ENCODE results near the gene STUM.

STUM gene

GRCh38 chr1:226558036-226558650, 9.6 kb downstream of the STUM start:
- Histone ChIP-seq H3K27me3 (ENCODE audit: control insufficient read depth in 1 of 2, insufficient read depth in 2 of 2, low read length in 2 of 2) (peaks cover 3 to 4% of the 10 kb centered on the region in 2 donors), H3K4me3 (ENCODE audit: low read depth in 1 of 2, low read length in 2 of 2) (no peak overlapping the region), H3K9me3 (ENCODE audit: control insufficient read depth in 1 of 2, low read length in 2 of 2) (no peaks in the 10 kb centered on the region), H3K9ac (ENCODE audit: low read depth in 1 of 2, low read length in 2 of 2) (no peak overlapping the region), H3K36me3 (ENCODE audit: control insufficient read depth in 1 of 2, insufficient read depth in 2 of 2, low read length in 2 of 2) (no peaks in the 10 kb centered on the region), H3K4me1 (ENCODE audit: control insufficient read depth in 1 of 2, insufficient read depth in 2 of 2, low read length in 2 of 2) (no peaks in the 10 kb centered on the region), H3K27ac (ENCODE audit: low read depth, low read length) (no peak overlapping the region)

- Histone ChIP-seq H3K4me3 (ENCODE audit: low read depth in 1 of 2, low read length in 2 of 2) (no peak overlapping the region), H3K4me1 (ENCODE audit: control insufficient read depth in 1 of 2, insufficient read depth in 2 of 2, low read length in 2 of 2) (peaks cover 0 to 3% of the 10 kb centered on the region in 2 donors), H3K27me3 (ENCODE audit: control insufficient read depth in 1 of 2, insufficient read depth in 2 of 2, low read length in 2 of 2) (peaks cover 0 to 4% of the 10 kb centered on the region in 2 donors), H3K36me3 (ENCODE audit: control insufficient read depth in 1 of 2, insufficient read depth in 2 of 2, low read length in 2 of 2) (no peaks in the 10 kb centered on the region), H3K9ac (ENCODE audit: low read depth in 1 of 2, low read length in 2 of 2) (no peak overlapping the region), H3K27ac (ENCODE audit: low read depth, low read length) (no peak overlapping the region), H3K9me3 (ENCODE audit: control insufficient read depth in 1 of 2, low read length in 2 of 2) (no peaks in the 10 kb centered on the region)
Measured at GRCh38 chr1:226560243-226560642, 11.7 kb downstream of the STUM start.

GRCh38 chr1:226562989-226563388, 14.4 kb downstream of the STUM start:
- no peak overlapping the region for H3K27ac ChIP-seq (ENCODE audit: low read depth, low read length)
- no peak overlapping the region for H3K9ac ChIP-seq (ENCODE audit: low read depth in 1 of 2, low read length in 2 of 2)
- no peaks in the 10 kb centered on the region for H3K36me3 ChIP-seq (ENCODE audit: control insufficient read depth in 1 of 2, insufficient read depth in 2 of 2, low read length in 2 of 2)
- H3K4me3 ChIP-seq (ENCODE audit: low read depth in 1 of 2, low read length in 2 of 2), result no peak overlapping the region
- H3K4me1 ChIP-seq (ENCODE audit: control insufficient read depth in 1 of 2, insufficient read depth in 2 of 2, low read length in 2 of 2), result peaks cover 0 to 3% of the 10 kb centered on the region in 2 donors
- no peaks in the 10 kb centered on the region for H3K9me3 ChIP-seq (ENCODE audit: control insufficient read depth in 1 of 2, low read length in 2 of 2)
- no peaks in the 10 kb centered on the region for H3K27me3 ChIP-seq (ENCODE audit: control insufficient read depth in 1 of 2, insufficient read depth in 2 of 2, low read length in 2 of 2)

GRCh38 chr1:226563666-226564065, 15.1 kb downstream of the STUM start:
- no peaks in the 10 kb centered on the region for H3K36me3 ChIP-seq (ENCODE audit: control insufficient read depth in 1 of 2, insufficient read depth in 2 of 2, low read length in 2 of 2)
- H3K9ac ChIP-seq (ENCODE audit: low read depth in 1 of 2, low read length in 2 of 2), result no peak overlapping the region
- H3K27me3 ChIP-seq (ENCODE audit: control insufficient read depth in 1 of 2, insufficient read depth in 2 of 2, low read length in 2 of 2), result no peaks in the 10 kb centered on the region
- H3K4me1 ChIP-seq (ENCODE audit: control insufficient read depth in 1 of 2, insufficient read depth in 2 of 2, low read length in 2 of 2), result peaks cover 0 to 3% of the 10 kb centered on the region in 2 donors
- no peak overlapping the region for H3K4me3 ChIP-seq (ENCODE audit: low read depth in 1 of 2, low read length in 2 of 2)
- H3K9me3 ChIP-seq (ENCODE audit: control insufficient read depth in 1 of 2, low read length in 2 of 2), result no peaks in the 10 kb centered on the region
- no peak overlapping the region for H3K27ac ChIP-seq (ENCODE audit: low read depth, low read length)

GRCh38 chr1:226565476-226565875, 16.9 kb downstream of the STUM start:
- no peak overlapping the region for H3K9ac ChIP-seq (ENCODE audit: low read depth in 1 of 2, low read length in 2 of 2)
- H3K4me1 ChIP-seq (ENCODE audit: control insufficient read depth in 1 of 2, insufficient read depth in 2 of 2, low read length in 2 of 2), result peaks cover 0 to 3% of the 10 kb centered on the region in 2 donors
- H3K4me3 ChIP-seq (ENCODE audit: low read depth in 1 of 2, low read length in 2 of 2), result no peak overlapping the region

GRCh38 chr1:226566234-226566633, 17.7 kb downstream of the STUM start:
- no peaks in the 10 kb centered on the region for H3K27me3 ChIP-seq (ENCODE audit: control insufficient read depth in 1 of 2, insufficient read depth in 2 of 2, low read length in 2 of 2)
- no peak overlapping the region for H3K4me3 ChIP-seq (ENCODE audit: low read depth in 1 of 2, low read length in 2 of 2)
- H3K4me1 ChIP-seq (ENCODE audit: control insufficient read depth in 1 of 2, insufficient read depth in 2 of 2, low read length in 2 of 2), result peaks cover 0 to 3% of the 10 kb centered on the region in 2 donors
- no peak overlapping the region for H3K27ac ChIP-seq (ENCODE audit: low read depth, low read length)
- H3K9me3 ChIP-seq (ENCODE audit: control insufficient read depth in 1 of 2, low read length in 2 of 2), result no peaks in the 10 kb centered on the region
- H3K9ac ChIP-seq (ENCODE audit: low read depth in 1 of 2, low read length in 2 of 2), result no peak overlapping the region
- no peaks in the 10 kb centered on the region for H3K36me3 ChIP-seq (ENCODE audit: control insufficient read depth in 1 of 2, insufficient read depth in 2 of 2, low read length in 2 of 2)

More at GRCh38 chr1:226565476-226565875, 16.9 kb downstream of the STUM start:
- no peak overlapping the region for H3K27ac ChIP-seq (ENCODE audit: low read depth, low read length)
- H3K27me3 ChIP-seq (ENCODE audit: control insufficient read depth in 1 of 2, insufficient read depth in 2 of 2, low read length in 2 of 2), result no peaks in the 10 kb centered on the region
- no peaks in the 10 kb centered on the region for H3K9me3 ChIP-seq (ENCODE audit: control insufficient read depth in 1 of 2, low read length in 2 of 2)
- no peaks in the 10 kb centered on the region for H3K36me3 ChIP-seq (ENCODE audit: control insufficient read depth in 1 of 2, insufficient read depth in 2 of 2, low read length in 2 of 2)

- H3K36me3 ChIP-seq (ENCODE audit: control insufficient read depth in 1 of 2, insufficient read depth in 2 of 2, low read length in 2 of 2), result no peaks in the 10 kb centered on the region
- H3K27me3 ChIP-seq (ENCODE audit: control insufficient read depth in 1 of 2, insufficient read depth in 2 of 2, low read length in 2 of 2), result no peaks in the 10 kb centered on the region
- no peak overlapping the region for H3K9ac ChIP-seq (ENCODE audit: low read depth in 1 of 2, low read length in 2 of 2)
- no peak overlapping the region for H3K4me3 ChIP-seq (ENCODE audit: low read depth in 1 of 2, low read length in 2 of 2)
- H3K4me1 ChIP-seq (ENCODE audit: control insufficient read depth in 1 of 2, insufficient read depth in 2 of 2, low read length in 2 of 2), result peaks cover 0 to 3% of the 10 kb centered on the region in 2 donors
- H3K27ac ChIP-seq (ENCODE audit: low read depth, low read length), result no peak overlapping the region
- H3K9me3 ChIP-seq (ENCODE audit: control insufficient read depth in 1 of 2, low read length in 2 of 2), result no peaks in the 10 kb centered on the region
Measured at GRCh38 chr1:226566760-226567159, 18.2 kb downstream of the STUM start.

- peaks cover 0 to 3% of the 10 kb centered on the region in 2 donors for H3K4me1 ChIP-seq (ENCODE audit: control insufficient read depth in 1 of 2, insufficient read depth in 2 of 2, low read length in 2 of 2)
- H3K9ac ChIP-seq (ENCODE audit: low read depth in 1 of 2, low read length in 2 of 2), result no peak overlapping the region
- H3K9me3 ChIP-seq (ENCODE audit: control insufficient read depth in 1 of 2, low read length in 2 of 2), result no peaks in the 10 kb centered on the region
- no peaks in the 10 kb centered on the region for H3K27me3 ChIP-seq (ENCODE audit: control insufficient read depth in 1 of 2, insufficient read depth in 2 of 2, low read length in 2 of 2)
- H3K36me3 ChIP-seq (ENCODE audit: control insufficient read depth in 1 of 2, insufficient read depth in 2 of 2, low read length in 2 of 2), result no peaks in the 10 kb centered on the region
- no peak overlapping the region for H3K27ac ChIP-seq (ENCODE audit: low read depth, low read length)
- no peak overlapping the region for H3K4me3 ChIP-seq (ENCODE audit: low read depth in 1 of 2, low read length in 2 of 2)
Measured at GRCh38 chr1:226568077-226568831, 19.7 kb downstream of the STUM start.

GRCh38 chr1:226568975-226569741, 20.6 kb downstream of the STUM start:
- H3K27me3 ChIP-seq (ENCODE audit: control insufficient read depth in 1 of 2, insufficient read depth in 2 of 2, low read length in 2 of 2), result no peaks in the 10 kb centered on the region

More at GRCh38 chr1:226568975-226569741, 20.6 kb downstream of the STUM start:
- Histone ChIP-seq H3K9me3 (ENCODE audit: control insufficient read depth in 1 of 2, low read length in 2 of 2) (no peaks in the 10 kb centered on the region), H3K4me1 (ENCODE audit: control insufficient read depth in 1 of 2, insufficient read depth in 2 of 2, low read length in 2 of 2) (no peaks in the 10 kb centered on the region), H3K4me3 (ENCODE audit: low read depth in 1 of 2, low read length in 2 of 2) (no peak overlapping the region), H3K9ac (ENCODE audit: low read depth in 1 of 2, low read length in 2 of 2) (no peak overlapping the region), H3K27ac (ENCODE audit: low read depth, low read length) (no peak overlapping the region), H3K36me3 (ENCODE audit: control insufficient read depth in 1 of 2, insufficient read depth in 2 of 2, low read length in 2 of 2) (no peaks in the 10 kb centered on the region)

All from duodenal mucosa (tissue), 2 donors.